HG03571 (cell line): ENCODE measurements around the gene NAXE.
"Not testable (repeated sequence)": the region's sequence is repeated elsewhere in the genome, so short reads cannot be mapped to it uniquely, and the experiment has no call there.

Experiments
- ATAC-seq: cut with Tn5 transposase; IDR thresholded peaks from one replicate; pipeline ENCODE4 v1.9.1; 2021; ENCODE audit not compliant: unreplicated experiment

Gene NAXE

DNA sequence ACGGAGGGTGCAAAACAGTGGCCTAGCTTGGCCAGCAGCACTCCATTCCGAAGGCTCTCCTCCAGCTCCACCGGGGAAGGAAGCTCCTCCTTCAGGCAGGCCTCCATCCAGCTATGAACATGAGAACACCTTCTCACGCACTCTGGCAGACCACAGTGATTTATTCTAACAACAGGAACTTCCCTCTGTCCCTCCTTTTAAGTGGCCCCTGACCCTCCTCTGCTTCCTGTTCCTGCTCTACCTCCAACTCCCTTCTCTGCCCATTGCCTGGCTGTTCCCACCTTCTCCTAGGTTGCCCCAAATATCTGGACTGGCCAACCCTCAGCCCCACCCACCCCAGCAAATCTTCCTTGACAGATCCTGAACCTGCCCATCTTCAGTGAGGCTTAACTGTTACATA is 25.1 kb upstream of the NAXE start:
- no peak for ATAC-seq

DNA sequence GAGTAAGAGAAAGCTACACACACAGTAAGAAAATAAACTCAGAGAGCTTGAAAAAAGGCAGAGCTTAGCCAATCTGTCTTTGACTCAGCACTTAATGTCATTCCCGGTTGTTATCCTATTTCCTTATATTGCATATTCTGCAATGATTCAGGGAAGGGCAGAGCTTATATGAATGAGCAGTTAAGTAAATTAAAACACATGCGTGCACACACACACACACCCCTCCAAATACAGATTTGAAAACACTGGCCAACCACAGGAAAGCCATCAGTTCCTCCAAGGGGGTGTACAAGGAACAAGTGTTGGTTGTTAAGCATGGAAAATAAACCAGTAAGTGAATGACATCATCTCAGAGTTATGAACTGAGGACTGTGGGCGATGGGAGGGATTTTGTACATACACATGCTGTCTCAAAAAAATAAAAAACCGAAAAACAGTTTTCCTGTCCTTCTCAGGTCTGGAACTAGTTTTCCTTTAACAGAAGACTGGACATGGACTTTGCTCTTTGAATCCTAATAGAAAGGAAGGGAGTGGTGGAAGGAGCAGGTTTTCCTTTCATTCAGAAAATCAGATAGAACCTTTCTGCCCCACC is 20.2 kb upstream of the NAXE start:
- ATAC-seq, result no peak

DNA sequence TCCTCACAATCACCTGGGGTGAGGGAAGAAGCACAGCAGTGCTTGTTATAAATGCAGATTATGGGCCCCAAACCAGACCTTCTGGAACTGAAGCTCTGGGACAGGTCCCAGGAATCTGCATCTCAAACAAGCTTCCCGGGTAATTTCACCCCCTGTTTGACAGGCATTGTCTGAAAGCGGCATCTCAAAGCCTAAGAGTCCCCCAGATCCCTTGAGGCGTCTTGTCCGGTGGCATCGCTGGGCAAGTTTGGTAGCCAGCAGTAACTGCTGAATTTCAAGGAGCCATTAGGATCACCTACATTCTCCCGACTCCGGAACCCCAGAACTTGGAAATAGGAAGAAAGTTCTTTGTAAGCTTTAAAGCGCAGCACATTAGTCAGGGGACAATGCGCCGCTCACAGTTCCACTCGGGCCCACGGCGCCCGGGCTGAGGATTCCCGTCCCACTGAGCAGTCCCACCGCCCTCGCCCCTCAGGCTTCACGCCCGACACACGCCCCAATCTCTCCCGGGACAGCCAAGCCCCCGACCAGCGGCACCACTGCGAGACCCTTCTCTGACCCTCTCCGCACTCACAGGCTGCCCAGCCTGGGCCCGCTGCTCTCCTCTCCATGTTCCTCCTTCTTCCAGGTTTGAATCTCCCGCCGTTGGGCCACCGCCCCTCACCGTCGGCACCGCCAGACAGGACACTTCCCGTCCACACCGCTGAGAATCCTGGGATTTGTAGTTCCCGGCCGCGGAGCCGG is 19.5 kb upstream of the NAXE start, which contains the start of gene IQGAP3:
Gene IQGAP3, minus strand, starts transcription at position 647 of the 744 bp plus-strand sequence. Its CDS starts 36 bp downstream, at position 611.
- peak; percentile 62 for ATAC-seq

DNA sequence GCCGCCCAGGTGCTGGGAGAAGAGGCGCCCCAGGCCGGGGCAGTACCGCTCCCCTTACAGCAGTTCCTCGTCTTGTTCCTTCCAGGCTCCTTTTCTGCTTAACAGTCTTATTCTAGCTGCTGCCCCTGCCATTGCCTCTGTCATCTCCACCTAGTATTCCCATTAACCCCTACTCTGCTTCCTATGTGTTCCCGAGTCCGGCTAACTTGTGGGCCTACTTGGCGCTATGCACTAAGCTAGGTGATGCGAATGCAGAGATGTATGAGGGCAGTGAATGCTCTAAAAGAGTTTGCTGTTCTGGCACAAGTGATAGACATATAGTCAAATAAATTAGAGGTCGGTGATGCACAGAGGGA is 18.9 kb upstream of the NAXE start:
- no peak for ATAC-seq

DNA sequence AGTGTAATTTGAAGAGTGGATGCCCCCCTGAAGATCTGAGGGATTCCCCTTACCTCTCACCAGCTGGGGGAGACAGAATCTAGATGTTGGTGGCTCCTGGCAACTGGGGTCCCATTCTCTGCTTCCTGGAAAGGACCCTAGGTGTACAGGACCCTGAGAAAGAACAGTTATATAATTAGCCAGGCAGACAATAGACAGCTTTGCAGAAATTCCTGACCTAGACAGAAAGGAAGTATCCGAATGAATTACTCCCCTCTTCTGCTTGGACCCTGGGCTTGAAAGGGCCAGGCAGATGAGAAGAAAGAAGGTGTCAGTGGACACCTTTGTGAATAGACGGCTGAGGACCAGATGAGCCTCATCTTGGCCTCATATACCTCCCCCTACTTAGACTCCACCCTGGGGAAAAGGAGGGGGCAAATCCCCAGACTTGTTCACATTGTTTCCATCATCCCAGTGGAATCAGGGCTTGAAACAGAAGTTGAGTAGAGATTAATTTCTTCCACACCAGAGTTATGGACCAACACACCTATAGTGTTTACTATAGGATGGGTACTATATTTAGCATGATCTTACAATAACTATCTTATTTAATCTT is 17.4 kb upstream of the NAXE start:
- no peak for ATAC-seq

DNA sequence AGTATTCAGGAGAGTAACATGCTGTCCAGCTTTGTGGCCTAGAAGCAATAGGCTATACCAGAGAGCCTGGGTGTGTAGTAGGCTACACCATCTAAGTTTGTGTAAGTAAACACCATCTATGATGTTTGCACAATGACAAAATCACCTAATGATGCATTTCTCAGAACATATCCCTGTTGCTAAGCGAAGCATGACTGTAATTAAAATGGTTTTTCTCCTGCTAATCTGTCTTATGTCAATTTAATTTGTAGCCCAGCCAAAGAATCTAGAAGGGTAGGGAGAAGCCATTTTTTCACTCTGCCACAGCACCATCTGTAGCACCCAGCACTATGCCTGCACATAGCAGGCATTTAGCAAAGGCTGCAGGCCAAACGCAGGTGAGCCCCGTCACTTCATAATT is 14.0 kb upstream of the NAXE start:
- ATAC-seq, result no peak

DNA sequence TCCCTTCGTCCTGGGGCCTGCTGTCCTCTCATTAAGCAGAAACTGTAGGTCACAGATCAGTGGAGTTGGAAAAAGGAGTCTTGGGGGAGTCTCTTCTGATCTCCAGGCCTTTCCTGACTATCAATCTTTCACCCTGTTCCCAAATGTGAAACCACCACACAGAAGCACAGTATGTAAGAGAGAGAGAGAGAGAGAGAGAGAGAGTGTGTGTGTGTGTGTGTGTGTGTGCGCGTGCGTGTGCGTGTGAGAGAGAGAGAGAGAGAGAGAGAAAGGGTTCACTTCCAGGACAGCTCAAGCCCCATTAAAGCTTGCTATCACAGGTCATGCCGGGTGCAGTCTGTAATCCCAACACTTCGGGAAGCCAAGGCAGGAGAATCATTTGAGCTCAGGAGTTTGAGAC is 13.5 kb upstream of the NAXE start:
- no peak for ATAC-seq

DNA sequence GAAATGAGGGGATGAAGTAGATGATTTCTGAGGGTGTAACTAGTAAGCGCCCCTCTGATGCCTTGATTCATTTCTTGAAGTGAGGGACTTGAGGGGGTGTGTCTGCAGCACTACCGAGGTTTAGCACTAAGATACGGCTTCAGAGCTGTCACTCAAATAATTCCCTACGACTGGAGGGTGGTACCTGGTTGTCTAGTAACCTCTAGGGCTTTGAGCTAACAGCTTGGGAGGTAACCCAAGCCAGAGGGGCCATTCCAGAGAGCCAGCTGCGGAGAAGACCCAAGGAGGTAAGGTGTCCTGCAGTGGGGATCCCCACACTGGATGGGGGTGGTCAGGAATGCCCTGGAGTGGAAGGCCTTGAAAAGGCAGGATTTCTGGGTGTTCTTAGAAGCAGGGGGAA is 12.1 kb upstream of the NAXE start, which contains the start of gene TTC24:
Gene TTC24, plus strand, starts transcription at position 252 of the 400 bp plus-strand sequence. CDS start 1,642 bp downstream, outside the sequence.
- no peak for ATAC-seq

DNA sequence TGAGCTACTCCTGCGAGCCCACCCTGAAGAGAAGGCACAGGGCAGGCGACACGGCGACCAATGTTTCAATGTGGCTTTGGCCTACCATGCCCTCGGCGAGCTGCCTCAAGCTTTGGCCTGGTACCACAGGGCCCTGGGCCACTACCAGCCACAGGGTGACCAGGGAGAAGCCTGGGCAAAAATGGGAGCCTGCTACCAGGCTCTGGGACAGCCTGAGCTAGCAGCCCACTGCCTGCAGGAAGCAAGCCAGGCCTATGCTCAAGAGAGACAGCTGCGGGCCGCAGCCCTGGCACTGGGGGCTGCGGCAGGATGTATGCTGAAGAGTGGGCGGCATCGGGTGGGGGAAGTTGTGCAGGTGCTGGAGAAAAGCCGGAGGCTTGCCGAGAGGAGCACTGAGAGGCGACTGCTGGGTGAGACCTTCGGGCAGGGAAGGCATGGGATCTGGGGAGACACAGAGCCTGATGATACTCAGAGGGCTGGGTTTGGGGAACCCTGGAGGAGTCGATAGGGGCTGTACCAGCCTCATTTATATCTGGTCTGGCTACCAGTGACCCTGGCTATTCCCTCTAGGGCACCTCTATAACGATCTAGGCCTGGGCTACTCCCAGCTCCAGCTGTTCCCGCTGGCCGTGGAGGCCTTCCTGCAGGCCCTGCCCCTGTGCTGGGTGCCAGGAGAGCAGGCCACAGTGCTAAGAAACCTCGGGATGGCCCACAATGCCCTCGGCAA is 9.8 kb upstream of the NAXE start:
- no peak for ATAC-seq

DNA sequence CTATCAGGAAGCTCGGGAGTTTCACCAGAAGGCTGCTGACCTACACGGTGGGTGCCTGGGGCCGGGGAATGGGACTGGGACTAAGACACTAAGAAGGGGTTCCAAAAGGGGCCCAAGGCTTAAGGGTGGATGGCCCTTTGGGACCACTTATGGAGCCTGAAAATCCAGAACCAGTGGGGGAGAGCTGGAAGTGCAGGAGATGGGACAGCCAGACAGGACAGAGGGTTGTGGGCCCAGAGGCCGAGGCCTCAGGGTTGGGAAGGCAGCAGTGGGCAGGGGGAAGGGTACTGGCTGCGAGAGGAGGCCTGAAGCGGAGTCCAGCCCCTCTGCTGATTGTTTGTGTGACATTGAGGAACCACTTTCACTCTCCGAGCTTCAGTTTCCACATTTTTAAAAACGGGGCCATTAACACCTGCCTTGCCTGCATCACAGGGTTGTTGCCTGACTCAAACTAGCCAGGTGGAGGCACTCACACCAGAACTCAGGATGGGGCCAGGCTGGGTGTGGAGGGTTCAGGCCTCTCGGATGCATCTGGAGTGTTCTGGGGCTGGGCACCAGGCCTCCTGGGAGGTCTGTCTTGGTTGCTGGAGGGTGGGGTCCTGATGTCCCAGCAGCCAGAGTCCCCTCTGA is 9.1 kb upstream of the NAXE start:
- no peak for ATAC-seq

DNA sequence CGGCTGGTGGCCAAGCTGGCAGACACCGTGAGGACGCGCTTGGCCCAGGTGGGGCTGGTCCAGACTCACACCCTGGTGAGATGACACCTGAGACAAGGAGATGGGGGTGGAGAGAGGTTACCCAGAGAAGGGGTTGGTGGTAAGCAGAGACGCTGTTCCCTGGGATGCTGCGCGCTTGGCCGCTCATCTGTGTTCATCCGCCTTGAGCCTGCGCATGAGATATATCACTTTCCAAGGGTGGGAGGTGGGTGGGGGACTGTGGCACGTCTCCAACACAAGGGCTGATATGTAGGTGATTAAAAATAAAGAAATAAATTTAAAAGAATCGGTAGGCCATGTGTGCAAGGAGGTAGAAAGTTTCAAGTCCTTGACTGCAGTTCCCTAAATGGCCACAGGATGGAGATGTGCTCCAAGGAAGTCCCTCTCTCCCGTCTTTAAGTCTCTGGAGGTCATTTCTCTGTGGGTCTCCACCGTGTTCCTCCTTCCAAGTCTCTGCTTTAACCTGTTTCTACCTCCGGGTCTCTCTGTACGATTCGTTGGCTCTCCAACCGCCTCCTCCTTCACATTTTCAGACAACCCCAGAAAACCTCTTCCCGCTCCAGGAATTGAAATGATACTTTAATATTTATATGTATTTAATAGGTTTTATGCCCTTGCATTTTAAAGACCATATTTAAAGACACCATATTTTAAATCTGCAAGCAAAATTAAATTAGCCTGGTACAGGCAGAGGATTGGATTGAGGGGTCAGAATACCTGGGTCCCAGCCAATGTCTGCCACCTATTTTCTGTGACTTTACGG is 7.6 kb upstream of the NAXE start:
- no peak for ATAC-seq

DNA sequence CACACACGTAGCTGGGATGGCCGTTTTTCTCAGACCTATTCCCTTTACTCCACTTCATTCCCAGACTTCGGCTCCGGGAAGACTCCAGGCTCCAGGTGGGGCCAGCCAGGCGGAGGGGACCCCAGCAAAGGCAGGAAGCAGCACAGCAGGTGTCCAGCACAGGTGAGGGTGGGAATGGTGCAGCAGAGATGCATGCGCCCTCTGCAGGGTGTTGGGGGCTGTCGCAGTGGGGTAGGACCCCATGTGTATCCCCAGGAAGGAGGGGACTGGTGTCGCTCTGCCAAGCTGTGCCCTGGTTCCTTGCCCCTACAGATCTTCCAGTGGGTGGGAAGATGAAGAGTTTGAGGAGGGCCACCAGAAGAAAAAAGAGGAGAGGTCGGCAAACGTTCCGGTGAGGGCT is 6.8 kb upstream of the NAXE start:
- ATAC-seq, result no peak

DNA sequence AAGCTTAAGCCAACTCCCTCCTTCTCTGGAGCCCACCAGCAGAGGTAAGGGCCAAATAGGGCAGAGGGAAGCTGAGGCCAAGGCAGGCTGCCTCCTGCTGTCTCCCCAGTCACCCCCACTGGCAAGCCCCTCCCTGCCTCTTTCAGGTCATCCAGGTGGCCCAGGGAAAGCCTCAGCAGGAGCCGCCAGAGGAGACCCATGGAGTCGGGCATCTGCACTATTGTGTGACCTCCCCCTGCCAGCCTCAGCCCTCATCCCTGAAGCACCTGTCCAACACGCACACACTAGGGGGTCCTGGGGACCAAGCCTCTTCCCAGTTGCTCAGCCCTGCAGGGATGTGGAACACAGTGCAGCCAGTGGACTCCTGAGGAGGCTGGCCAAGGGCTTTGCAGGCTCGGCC is 5.3 kb upstream of the NAXE start:
- no peak for ATAC-seq

DNA sequence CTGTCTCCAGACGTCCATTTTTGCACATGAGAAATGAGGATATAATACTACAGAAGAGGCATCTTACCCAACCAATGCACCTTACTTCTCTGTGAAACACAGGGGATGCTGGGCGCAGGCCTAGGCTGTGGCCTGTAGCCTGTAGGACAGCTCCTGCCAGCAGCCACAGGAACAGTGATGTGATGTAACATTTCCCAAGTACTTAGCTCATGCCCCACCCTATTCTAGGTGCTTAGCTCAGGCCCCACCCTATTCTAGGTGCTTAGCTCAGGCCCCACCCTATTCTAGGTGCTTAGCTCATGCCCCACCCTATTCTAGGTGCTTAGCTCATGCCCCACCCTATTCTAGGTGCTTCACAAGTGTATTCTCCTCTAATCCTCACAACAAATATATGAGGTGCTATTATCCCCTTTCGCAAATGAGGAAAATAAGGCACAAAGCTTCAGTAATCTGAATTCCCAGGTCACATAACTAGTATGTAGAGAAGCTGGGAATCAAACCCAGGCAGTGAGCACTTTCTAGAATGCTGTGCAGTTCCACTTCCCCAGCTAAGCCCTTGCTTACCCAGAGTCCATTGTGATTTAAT is 4.6 kb upstream of the NAXE start:
- no peak for ATAC-seq

DNA sequence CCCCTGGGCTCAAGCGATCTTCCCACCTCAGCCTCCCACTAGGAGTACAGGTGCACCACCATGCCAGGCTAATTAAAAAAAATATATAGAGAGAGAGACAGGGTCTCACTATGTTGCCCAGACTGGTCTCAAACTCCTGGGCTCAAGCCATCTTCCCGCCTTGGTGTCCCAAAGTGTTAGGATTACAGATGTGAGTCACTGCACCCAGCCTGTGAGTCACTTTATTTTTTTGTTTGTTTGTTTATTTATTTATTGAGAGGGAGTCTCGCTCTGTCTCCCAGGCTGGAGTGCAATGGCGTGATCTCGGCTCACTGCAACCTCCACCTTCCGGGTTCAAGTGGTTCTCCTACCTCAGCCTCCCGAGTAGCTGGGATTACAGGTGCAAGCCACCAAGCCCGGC is 3.6 kb upstream of the NAXE start:
- ATAC-seq, result not testable (repeated sequence)

DNA sequence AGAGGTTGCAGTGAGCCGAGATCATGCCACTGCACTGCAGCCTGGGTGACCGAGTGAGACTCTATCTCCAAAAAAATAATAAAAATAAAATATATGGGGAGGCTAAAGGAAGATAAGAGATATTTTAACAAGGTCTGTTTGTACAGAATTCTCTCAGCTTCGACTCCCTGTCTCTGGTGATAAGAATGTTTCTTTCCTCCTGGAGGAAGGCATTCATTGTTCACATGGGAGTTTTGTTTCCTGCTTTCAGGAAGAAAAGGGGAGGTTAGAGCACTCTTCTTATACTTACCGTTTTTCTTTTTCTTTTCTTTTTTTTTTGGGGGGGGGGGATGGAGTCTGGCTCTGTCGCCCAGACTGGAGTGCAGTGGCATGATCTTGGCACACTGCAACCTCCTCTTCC is 2.0 kb upstream of the NAXE start:
- ATAC-seq, result no peak

DNA sequence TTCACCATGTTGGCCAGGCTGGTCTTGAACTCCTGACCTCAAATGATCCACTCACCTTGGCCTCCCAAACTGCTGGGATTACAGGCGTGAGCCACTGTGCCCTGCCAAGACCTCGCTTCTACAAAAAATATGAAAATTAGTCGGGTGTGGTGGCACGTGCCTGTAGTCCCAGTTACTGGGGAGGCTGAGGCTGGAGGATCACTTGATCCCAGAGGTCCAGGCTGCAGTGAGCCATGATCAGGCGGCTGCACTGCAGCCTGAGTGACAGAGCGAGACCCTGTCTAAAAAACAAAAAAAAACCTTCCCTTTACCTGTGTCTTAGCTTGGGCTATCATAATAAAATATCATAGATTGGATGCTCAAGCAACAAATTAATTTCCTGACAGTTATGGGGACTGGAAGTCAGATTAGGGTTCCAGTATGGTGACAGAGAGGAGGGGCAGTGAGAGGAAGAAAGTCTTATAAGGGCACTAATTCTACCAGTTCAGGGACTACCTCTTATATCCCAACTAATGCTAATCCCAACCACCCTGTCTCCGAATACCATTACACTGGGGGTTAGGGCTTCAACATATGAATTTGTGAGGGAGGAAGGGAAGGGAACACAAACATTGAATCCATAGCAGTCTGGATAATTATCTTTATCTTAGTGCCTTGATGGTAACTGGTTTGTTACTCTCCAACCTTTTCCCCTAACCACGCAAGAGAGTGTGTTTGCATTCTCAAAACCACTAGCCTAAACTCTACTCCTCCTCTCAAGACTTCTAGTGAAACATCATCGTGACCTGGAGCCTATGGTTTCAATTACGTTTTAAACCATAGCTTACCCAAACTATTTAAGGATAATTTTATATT is 1.0 kb upstream of the NAXE start:
- ATAC-seq, result no peak

DNA sequence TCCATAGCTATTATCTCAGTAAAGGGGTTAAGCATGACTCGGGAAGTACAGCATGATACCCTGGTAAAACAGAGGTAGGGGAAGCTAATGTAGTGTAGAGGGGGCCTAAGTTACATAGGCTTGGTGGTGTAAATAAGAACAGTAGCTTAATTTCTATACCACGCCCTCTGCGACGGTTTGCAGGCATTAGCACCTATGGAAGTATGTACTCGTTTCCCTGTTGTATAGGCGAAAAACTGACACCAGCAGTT is 470 bp upstream of the NAXE start:
- no peak for ATAC-seq

DNA sequence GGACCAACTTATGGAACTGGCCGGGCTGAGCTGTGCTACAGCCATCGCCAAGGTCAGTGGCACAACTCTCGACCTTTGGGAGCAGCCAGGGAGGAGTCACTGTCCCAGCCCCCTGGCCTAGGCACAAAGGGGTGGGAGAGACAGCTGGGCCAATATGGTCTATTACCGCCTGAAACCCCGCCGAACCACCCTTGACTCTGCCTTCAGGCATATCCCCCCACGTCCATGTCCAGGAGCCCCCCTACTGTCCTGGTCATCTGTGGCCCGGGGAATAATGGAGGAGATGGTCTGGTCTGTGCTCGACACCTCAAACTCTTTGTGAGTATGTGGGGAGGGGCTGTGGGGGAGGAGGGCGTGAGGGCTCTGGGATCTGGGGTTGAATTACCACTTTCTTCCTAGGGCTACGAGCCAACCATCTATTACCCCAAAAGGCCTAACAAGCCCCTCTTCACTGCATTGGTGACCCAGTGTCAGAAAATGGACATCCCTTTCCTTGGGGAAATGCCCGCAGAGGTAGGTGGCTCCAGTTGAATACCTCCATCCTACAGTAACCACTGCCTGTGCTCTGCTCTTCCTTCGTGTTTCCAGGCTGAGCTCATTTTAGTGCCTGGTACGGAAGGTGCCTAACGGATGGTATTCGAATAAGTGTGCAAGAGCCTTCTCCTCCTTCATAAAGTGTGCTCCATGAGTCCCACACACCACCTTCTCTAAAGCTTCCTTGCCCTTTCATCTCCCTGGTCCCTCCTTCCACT is 758 bp downstream of the NAXE start:
- ATAC-seq, result no peak
